Panc1 (cell line): ENCODE results near the gene KBTBD12. TPM values are rescaled to one million over a fixed set of nuclear protein-coding genes. Genes with fewer than 3 reads are reported as not detected.

Experiments used
- ATAC-seq: fragments of 200-7000 bp; cut with Tn5 transposase; 2 replicates; pipeline ENCODE4 v1.9.1; 2020; ENCODE audit warnings: mild to moderate bottlenecking, moderate library complexity
- Bru-seq: library from RNA; stranded (reverse); fragments of 400-500 nt; gene quantifications from one replicate; lab custom pipeline; 2021; lab: Mats Ljungman, UMichigan
- BruChase-seq, 2 experiments: library from RNA; stranded (reverse); fragments of 400-500 nt; gene quantifications; one replicate each; lab custom pipeline; 2021; lab: Mats Ljungman, UMichigan
- BruUV-seq: library from RNA; stranded (reverse); fragments of 400-500 nt; replicated peaks from 2 replicates; lab custom pipeline; 2021; lab: Mats Ljungman, UMichigan
- CTCF ChIA-PET: fragments of 300-600 bp; sonication (Branson Sonifier 250); formaldehyde crosslinking; loops from one replicate; lab custom pipeline; 2022; ENCODE audit warnings: antibody characterized with exemption; lab: Charles Lee
- POLR2A ChIA-PET: fragments of 300-600 bp; sonication (Branson Sonifier 250); formaldehyde crosslinking; loops from one replicate; lab custom pipeline; 2022; ENCODE audit warnings: antibody characterized with exemption; lab: Charles Lee
- DNase-seq: peaks from one replicate; pipeline ENCODE4 v3.0.0-alpha.2; 2010; ENCODE audit warnings: low read depth, low spot score
- H3K27ac ChIP-seq: 2 replicates; pipeline ENCODE4 v1.5.1; 2011; ENCODE audit warnings: mild to moderate bottlenecking, low read length, inconsistent platforms
- H3K27me3 ChIP-seq: fragments of 200-500 bp; sonication (Bioruptor generic); 2 replicates; pipeline ENCODE4 v1.6.0; 2014; ENCODE audit warnings: low read length, inconsistent platforms; ENCODE audit not compliant: control insufficient read depth, insufficient read depth
- H3K36me3 ChIP-seq: fragments of 200-500 bp; sonication (Bioruptor generic); 2 replicates; pipeline ENCODE4 v1.5.1; 2014; ENCODE audit warnings: inconsistent platforms, mild to moderate bottlenecking, low read length, moderate library complexity; ENCODE audit not compliant: control insufficient read depth, insufficient read depth
- H3K4me1 ChIP-seq: 2 replicates; pipeline ENCODE4 v1.5.1; 2011; ENCODE audit warnings: inconsistent platforms, mild to moderate bottlenecking, low read length, moderate library complexity; ENCODE audit not compliant: control insufficient read depth, insufficient read depth
- H3K4me3 ChIP-seq, 2 experiments: 2 replicates each; pipeline ENCODE4 v1.5.1; 2011 to 2012; ENCODE audit warnings: low read depth in 2 of 2, low read length in 2 of 2, mild to moderate bottlenecking in 2 of 2, inconsistent platforms in 1 of 2, moderate library complexity in 1 of 2
- H3K9me3 ChIP-seq: fragments of 200-500 bp; sonication (Bioruptor generic); 2 replicates; pipeline ENCODE4 v1.5.1; 2014; ENCODE audit warnings: low read depth, mild to moderate bottlenecking, inconsistent platforms, low read length, moderate library complexity; ENCODE audit not compliant: control insufficient read depth, insufficient read depth
- POLR2AphosphoS5 ChIP-seq: IDR thresholded peaks from 2 replicates; pipeline ENCODE4 v1.6.1; 2012; ENCODE audit warnings: mild to moderate bottlenecking, low read depth, low read length, moderate library complexity
- SIN3A ChIP-seq: IDR thresholded peaks from 2 replicates; pipeline ENCODE4 v1.6.1; 2012; ENCODE audit warnings: low read depth, mild to moderate bottlenecking, low read length, moderate library complexity, borderline replicate concordance; ENCODE audit not compliant: insufficient read depth
- TCF7L2 ChIP-seq: IDR thresholded peaks from 2 replicates; pipeline ENCODE4 v1.6.1; 2011; ENCODE audit warnings: mild to moderate bottlenecking, low read depth, low read length, inconsistent platforms
- in situ Hi-C: cut with HindIII; loops from 2 replicates; pipeline ENCODE4 v1.10.0; 2016; ENCODE audit warnings: low sequenced_read_pairs, low pct_unique_long_range_greater_than_20kb
- intact Hi-C: fragments of 100-400 bp; cut with micrococcal nuclease; formaldehyde crosslinking; loops from one replicate; pipeline ENCODE4 v1.10.0; 2022; ENCODE audit not compliant: unreplicated experiment
- long read RNA-seq: library from polyadenylated mRNA; unstranded; transcript quantifications from one replicate; pipeline ENCODE4 v2.0.0, GENCODE V29; 2021; ENCODE audit not compliant: unreplicated experiment
- polyA plus RNA-seq: library from polyadenylated mRNA; unstranded; fragments of >200 nt; gene quantifications from one replicate; pipeline ENCODE4 v1.2.1, GENCODE V29; 2012; ENCODE audit warnings: missing spikeins; ENCODE audit not compliant: insufficient read length
- total RNA-seq: library from RNA; stranded (reverse); gene quantifications from one replicate; pipeline ENCODE4 v1.2.1, GENCODE V29; 2021; ENCODE audit not compliant: unreplicated experiment
- TF ChIP-seq, protein P1 (sequence below), 2 experiments: IDR thresholded peaks; 2 replicates each; pipeline ENCODE4 v1.6.1; 2011 to 2012; ENCODE audit warnings: low read depth in 2 of 2, control low read depth in 1 of 2, low read length in 1 of 2, mild to moderate bottlenecking in 1 of 2, moderate library complexity in 1 of 2; ENCODE audit not compliant: insufficient read depth in 1 of 2
- TF ChIP-seq, protein P2 (sequence below): fragments of 450-650 bp; IDR thresholded peaks from 2 replicates; pipeline ENCODE4 v1.5.1; 2017; ENCODE audit warnings: mild to moderate bottlenecking

Gene KBTBD12, protein sequence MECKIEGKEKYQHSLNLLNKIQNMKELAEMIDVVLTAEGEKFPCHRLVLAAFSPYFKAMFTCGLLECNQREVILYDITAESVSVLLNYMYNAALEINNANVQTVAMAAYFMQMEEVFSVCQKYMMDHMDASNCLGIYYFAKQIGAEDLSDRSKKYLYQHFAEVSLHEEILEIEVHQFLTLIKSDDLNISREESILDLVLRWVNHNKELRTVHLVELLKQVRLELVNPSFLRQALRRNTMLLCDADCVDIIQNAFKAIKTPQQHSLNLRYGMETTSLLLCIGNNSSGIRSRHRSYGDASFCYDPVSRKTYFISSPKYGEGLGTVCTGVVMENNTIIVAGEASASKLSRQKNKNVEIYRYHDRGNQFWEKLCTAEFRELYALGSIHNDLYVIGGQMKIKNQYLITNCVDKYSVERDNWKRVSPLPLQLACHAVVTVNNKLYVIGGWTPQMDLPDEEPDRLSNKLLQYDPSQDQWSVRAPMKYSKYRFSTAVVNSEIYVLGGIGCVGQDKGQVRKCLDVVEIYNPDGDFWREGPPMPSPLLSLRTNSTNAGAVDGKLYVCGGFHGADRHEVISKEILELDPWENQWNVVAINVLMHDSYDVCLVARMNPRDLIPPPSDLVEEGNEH
- total RNA-seq = 0.28 TPM
- polyA plus RNA-seq = not detected
- Bru-seq, nascent RNA = percentile 15 among the genes with signal in this experiment
- percentile 21 among the genes with signal in this experiment for BruChase-seq, experiment 1, labeled RNA remaining after a 2-hour chase
- percentile 13 among the genes with signal in this experiment for BruChase-seq, experiment 2, labeled RNA remaining after a 6-hour chase
- long read RNA-seq = 0 reads

DNA sequence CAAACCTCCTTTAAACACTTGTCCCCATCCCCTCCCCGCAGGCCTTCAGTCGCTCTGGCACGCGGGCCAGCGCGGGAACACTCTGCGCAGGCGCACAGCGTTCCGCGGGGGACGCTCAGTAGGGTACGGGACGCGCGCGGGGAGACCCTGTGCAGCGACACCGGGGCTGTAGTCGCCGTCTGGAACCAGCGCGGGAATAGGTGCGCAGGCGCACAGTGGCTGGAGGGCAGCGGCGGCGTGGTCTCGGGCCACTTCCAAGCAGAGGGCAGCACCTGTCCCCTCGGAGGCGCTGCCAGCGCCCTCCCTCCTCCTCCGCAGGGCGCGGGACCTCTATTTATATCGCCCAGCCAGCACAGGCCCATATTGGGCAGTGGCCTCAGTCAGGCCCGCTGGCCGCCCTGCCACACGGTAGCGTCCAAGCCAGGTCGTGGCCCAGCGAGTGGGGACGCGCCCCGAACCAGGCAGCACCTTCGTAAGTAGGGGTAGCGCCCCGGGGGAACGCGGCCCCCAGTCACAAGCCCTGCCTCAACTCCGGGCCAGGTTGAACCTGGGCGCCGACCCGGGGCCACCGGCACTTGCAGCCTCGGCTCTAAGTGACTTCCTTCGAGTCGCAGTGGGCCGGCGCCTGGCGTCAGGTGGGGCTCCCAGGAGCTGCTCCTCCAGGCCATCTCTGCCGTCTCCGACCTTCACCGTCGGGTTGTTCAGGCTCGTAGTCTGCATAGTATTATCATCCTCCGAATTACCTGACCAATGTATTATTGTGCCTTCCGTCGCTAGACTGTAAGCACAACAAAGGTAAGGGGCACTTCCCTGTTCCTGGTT, at the start of gene KBTBD12:
TSS of gene KBTBD12 (plus strand) at position 118 of the 822 bp plus-strand sequence. CDS start 7,830 bp downstream, outside the sequence.
- TF ChIP-seq TCF7L2 (no peak), SIN3A (no peak), POLR2AphosphoS5 (no peak)
- TF ChIP-seq, protein P1, sequence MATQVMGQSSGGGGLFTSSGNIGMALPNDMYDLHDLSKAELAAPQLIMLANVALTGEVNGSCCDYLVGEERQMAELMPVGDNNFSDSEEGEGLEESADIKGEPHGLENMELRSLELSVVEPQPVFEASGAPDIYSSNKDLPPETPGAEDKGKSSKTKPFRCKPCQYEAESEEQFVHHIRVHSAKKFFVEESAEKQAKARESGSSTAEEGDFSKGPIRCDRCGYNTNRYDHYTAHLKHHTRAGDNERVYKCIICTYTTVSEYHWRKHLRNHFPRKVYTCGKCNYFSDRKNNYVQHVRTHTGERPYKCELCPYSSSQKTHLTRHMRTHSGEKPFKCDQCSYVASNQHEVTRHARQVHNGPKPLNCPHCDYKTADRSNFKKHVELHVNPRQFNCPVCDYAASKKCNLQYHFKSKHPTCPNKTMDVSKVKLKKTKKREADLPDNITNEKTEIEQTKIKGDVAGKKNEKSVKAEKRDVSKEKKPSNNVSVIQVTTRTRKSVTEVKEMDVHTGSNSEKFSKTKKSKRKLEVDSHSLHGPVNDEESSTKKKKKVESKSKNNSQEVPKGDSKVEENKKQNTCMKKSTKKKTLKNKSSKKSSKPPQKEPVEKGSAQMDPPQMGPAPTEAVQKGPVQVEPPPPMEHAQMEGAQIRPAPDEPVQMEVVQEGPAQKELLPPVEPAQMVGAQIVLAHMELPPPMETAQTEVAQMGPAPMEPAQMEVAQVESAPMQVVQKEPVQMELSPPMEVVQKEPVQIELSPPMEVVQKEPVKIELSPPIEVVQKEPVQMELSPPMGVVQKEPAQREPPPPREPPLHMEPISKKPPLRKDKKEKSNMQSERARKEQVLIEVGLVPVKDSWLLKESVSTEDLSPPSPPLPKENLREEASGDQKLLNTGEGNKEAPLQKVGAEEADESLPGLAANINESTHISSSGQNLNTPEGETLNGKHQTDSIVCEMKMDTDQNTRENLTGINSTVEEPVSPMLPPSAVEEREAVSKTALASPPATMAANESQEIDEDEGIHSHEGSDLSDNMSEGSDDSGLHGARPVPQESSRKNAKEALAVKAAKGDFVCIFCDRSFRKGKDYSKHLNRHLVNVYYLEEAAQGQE (IDR thresholded peaks at IDR 0.05; ENCODE audit: insufficient read depth in 1 of 2, low read depth in 2 of 2, low read length in 1 of 2) = no peak
- TF ChIP-seq, protein P2, sequence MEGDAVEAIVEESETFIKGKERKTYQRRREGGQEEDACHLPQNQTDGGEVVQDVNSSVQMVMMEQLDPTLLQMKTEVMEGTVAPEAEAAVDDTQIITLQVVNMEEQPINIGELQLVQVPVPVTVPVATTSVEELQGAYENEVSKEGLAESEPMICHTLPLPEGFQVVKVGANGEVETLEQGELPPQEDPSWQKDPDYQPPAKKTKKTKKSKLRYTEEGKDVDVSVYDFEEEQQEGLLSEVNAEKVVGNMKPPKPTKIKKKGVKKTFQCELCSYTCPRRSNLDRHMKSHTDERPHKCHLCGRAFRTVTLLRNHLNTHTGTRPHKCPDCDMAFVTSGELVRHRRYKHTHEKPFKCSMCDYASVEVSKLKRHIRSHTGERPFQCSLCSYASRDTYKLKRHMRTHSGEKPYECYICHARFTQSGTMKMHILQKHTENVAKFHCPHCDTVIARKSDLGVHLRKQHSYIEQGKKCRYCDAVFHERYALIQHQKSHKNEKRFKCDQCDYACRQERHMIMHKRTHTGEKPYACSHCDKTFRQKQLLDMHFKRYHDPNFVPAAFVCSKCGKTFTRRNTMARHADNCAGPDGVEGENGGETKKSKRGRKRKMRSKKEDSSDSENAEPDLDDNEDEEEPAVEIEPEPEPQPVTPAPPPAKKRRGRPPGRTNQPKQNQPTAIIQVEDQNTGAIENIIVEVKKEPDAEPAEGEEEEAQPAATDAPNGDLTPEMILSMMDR = no peak
- intact Hi-C loops = no loop called here
- Histone ChIP-seq H3K27me3 (peaks cover 23% of the 10 kb centered on the region), H3K9me3 (no peaks in the 10 kb centered on the region), H3K4me1 (peaks cover 7% of the 10 kb centered on the region; the same call in 1 of the 2 replicates), H3K27ac (no peak within 1 kb of the TSS), H3K36me3 (no peaks in the 10 kb centered on the region), H3K4me3 (peak within 1 kb of the TSS; percentile 37 to 56)
- in situ Hi-C loops = no loop called here
- DNase-seq (no peak), ATAC-seq (peak; percentile 86)
- BruUV-seq = no TSS peak
- ChIA-PET CTCF (no interaction called here), POLR2A (no interaction called here)

DNA sequence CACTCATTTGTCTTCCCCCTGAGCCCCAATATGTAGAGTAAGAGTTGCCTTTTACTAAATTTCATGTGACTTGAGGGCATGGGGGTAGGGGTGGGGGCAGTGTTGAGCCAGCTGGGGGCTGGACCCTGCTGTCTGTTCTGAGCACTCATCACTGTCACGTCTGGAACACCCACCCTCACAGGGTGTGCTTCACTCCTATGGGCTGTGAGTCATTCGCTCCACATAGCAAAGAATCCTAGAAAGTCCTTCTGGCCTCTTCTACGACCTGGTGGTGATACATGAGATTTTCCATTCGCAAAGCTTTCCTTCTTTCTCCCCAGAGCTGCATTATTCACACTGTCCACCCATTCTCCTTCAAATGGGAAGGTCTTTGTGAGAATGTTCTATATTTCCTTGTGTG, 49.1 kb upstream of the KBTBD12 start:
- Histone ChIP-seq H3K9me3 (no peaks in the 10 kb centered on the region), H3K4me1 (no peaks in the 10 kb centered on the region), H3K27me3 (peaks cover 28% of the 10 kb centered on the region), H3K4me3 (no peak overlapping the region), H3K36me3 (no peaks in the 10 kb centered on the region), H3K27ac (no peak overlapping the region)
- CTCF ChIA-PET = no interaction called here
- BruUV-seq = no TSS peak
- ATAC-seq (no peak), DNase-seq (no peak)
- intact Hi-C loops (no loop called here), in situ Hi-C loops (no loop called here)
- TF ChIP-seq, protein P1 (IDR thresholded peaks at IDR 0.05; ENCODE audit: insufficient read depth in 1 of 2, low read depth in 2 of 2, low read length in 1 of 2) = no peak
- TF ChIP-seq, protein P2 = no peak
- TF ChIP-seq TCF7L2 (no peak), POLR2AphosphoS5 (no peak), SIN3A (no peak)
- POLR2A ChIA-PET = no interaction called here
